Stimulated activated naive CD8-positive, alpha-beta T cell treated with anti-CD3 and anti-CD28 coated beads, Interleukin-15, Interleukin-2, amounts not matched to agents 100 ng/mL and 50 ng/mL, for 24 hours (primary cell): ENCODE measurements around the gene FAM222B.

Experiments
- H3K27ac Mint-ChIP-seq: one replicate; pipeline ENCODE4 v1.8.0; 2021; ENCODE audit warnings: mild to moderate bottlenecking, mixed read lengths
- H3K27me3 Mint-ChIP-seq: one replicate; pipeline ENCODE4 v1.8.0; 2021; ENCODE audit warnings: mixed read lengths
- H3K36me3 Mint-ChIP-seq: one replicate; pipeline ENCODE4 v1.8.0; 2021; ENCODE audit warnings: low read depth, mixed read lengths
- H3K4me1 Mint-ChIP-seq: one replicate; pipeline ENCODE4 v1.8.0; 2021; ENCODE audit warnings: low read depth, mixed read lengths
- H3K4me3 Mint-ChIP-seq: one replicate; pipeline ENCODE4 v1.8.0; 2021; ENCODE audit warnings: mild to moderate bottlenecking, mixed read lengths
- H3K9me3 Mint-ChIP-seq: one replicate; pipeline ENCODE4 v1.8.0; 2021; ENCODE audit warnings: mixed read lengths

Gene FAM222B

DNA sequence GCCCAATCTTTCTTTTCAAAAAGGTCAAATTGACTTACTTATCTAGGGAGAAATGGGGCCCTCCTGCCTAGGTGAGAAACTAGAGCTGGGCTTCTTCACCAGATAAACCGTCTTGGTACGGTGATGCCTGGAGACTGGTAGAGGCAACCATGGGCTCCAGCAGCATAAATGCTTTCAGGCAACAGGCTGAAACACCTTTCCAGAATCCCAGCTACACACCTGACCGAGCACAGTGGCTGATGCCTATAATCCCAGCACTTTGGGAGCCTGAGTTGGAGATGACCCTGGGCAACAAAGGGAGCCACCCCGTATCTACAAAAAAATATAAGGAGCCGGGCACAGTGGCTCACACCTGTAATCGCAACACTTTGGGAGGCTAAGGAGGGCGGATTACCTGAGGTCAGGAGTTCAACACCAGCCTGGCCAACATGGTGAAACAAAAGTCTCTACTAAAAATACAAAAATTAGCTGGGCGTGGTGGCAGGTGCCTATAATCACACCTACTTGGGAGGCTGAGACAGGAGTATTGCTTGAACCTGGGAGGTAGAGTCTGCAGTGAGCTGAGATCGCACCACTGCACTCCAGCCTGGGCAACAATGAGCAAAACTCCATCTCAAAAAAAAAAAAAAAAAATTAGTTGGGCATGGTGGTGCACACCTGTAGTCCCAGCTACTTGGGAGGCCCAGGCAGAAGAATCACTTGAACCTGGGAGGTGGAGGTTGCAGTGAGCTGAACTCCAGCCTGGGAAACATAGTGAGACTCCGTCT lies 90.8 kb downstream of the FAM222B start:
- H3K9me3 Mint-ChIP-seq: no peaks in the 10 kb centered on the region
- no peak overlapping the region for H3K4me3 Mint-ChIP-seq
- no peak overlapping the region for H3K27ac Mint-ChIP-seq
- peaks cover 38% of the 10 kb centered on the region for H3K36me3 Mint-ChIP-seq
- H3K27me3 Mint-ChIP-seq: no peaks in the 10 kb centered on the region
- peaks cover 20% of the 10 kb centered on the region for H3K4me1 Mint-ChIP-seq

DNA sequence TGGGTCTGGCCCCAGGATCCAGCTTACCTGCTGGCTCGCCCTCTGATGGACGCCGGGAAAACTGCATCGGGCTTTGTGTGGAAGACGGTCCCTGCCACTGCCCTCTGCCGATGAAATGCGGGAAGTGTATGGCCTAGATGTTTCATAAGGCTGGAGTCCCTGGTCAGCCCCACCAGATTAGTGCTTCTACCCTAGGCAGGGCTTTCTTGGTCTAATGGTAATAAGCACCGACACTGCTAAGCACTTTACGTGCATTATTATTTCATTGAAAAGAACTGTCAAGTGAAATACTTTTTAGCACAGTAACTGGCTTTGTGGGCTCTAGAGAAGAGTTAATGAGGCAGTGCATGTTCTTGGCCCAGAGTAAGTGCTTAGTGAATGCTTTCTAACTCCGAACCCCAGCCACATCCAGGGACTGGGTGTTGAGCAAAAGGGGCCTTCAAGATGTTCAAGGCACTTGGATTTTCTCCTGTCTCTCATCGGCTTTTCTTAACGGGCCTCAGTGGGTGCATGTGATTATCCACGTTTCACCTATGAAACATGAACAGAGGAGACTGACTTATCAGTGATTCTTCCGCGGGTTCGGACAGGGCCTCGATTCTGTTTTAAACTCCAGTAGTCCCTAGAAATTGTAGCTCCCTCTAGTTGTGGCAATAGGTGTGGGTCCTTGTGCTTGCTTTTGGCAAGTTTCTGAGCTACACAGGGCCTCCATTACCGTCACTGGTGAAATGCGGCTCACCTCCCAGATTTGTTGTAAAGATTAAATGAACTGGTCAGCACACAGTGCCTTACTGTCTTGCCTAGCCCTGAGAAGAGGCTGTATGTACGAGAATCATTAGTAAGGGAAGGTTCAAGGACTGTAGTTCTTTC lies 92.2 kb downstream of the FAM222B start:
- Mint-ChIP-seq H3K9me3 (no peaks in the 10 kb centered on the region), H3K27me3 (no peaks in the 10 kb centered on the region), H3K27ac (peak overlapping the region; percentile 11), H3K36me3 (peaks cover 44% of the 10 kb centered on the region), H3K4me1 (peaks cover 28% of the 10 kb centered on the region), H3K4me3 (no peak overlapping the region)

DNA sequence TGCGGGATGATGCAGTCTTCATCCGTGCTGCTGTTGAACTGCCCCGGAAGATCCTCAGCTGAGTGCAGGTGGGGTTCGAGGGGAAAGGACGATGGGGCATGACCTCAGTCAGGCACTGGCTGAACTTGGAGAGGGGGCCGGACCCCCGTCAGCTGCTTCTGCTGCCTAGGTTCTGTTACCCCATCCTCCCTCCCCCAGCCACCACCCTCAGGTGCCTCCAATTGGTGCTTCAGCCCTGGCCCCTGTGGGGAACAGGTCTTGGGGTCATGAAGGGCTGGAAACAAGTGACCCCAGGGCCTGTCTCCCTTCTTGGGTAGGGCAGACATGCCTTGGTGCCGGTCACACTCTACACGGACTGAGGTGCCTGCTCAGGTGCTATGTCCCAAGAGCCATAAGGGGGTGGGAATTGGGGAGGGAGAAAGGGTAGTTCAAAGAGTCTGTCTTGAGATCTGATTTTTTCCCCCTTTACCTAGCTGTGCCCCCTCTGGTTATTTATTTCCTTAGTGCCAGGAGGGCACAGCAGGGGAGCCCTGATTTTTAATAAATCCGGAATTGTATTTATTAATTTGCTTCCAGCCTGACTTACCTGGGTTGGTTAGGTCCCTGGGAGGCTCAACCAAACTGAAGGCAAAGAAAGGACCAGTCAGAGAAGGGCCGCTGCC lies 92.9 kb downstream of the FAM222B start:
- H3K27me3 Mint-ChIP-seq: no peaks in the 10 kb centered on the region
- peak overlapping the region; percentile 52 for H3K4me3 Mint-ChIP-seq
- H3K4me1 Mint-ChIP-seq: peaks cover 28% of the 10 kb centered on the region
- H3K9me3 Mint-ChIP-seq: no peaks in the 10 kb centered on the region
- no peak overlapping the region for H3K27ac Mint-ChIP-seq
- peaks cover 49% of the 10 kb centered on the region for H3K36me3 Mint-ChIP-seq

DNA sequence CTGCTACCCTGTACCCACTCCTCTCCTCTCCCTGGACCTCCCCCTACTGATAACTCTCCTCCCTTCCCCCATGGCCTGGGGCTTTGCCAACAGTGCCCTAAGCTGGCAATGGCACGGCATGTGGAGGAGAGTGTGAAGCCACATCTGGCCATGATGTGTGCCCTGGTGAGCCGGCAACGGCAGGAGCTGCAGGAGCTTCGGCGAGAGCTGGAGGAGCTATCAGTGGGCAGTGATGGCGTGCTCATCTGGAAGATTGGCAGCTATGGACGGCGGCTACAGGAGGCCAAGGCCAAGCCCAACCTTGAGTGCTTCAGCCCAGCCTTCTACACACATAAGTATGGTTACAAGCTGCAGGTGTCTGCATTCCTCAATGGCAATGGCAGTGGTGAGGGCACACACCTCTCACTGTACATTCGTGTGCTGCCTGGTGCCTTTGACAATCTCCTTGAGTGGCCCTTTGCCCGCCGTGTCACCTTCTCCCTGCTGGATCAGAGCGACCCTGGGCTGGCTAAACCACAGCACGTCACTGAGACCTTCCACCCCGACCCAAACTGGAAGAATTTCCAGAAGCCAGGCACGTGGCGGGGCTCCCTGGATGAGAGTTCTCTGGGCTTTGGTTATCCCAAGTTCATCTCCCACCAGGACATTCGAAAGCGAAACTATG lies 93.6 kb downstream of the FAM222B start:
- peak overlapping the region; percentile 52 for H3K4me3 Mint-ChIP-seq
- H3K27me3 Mint-ChIP-seq: no peaks in the 10 kb centered on the region
- H3K36me3 Mint-ChIP-seq: peaks cover 53% of the 10 kb centered on the region
- H3K4me1 Mint-ChIP-seq: peaks cover 28% of the 10 kb centered on the region
- H3K27ac Mint-ChIP-seq: no peak overlapping the region
- H3K9me3 Mint-ChIP-seq: no peaks in the 10 kb centered on the region

DNA sequence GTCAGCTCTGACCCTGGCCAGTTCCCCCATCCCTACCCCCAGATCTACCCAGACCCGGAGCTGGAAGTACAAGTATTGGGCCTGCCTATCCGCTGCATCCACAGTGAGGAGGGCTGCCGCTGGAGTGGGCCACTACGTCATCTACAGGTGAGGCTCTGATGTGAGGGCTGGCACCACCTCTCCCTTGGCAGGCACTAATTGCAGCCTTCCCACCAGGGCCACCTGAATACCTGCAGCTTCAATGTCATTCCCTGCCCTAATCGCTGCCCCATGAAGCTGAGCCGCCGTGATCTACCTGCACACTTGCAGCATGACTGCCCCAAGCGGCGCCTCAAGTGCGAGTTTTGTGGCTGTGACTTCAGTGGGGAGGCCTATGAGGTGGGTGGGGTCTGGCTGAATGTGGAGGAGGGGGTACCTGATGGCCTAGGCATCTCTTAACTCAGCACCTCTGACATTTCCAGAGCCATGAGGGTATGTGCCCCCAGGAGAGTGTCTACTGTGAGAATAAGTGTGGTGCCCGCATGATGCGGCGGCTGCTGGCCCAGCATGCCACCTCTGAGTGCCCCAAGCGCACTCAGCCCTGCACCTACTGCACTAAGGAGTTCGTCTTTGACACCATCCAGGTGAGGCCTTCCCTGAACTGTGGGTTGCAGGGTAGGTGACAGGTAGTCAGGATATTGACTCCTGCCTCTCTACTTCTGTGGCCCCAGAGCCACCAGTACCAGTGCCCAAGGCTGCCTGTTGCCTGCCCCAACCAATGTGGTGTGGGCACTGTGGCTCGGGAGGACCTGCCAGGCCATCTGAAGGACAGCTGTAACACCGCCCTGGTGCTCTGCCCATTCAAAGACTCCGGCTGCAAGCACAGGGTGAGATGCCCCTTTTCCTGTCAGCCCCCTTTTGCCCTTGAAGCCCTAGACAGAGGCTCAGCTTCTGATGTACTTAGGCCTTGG lies 94.5 kb downstream of the FAM222B start:
- Mint-ChIP-seq H3K27me3 (no peaks in the 10 kb centered on the region), H3K36me3 (peaks cover 53% of the 10 kb centered on the region), H3K27ac (no peak overlapping the region), H3K4me3 (no peak overlapping the region), H3K4me1 (peaks cover 30% of the 10 kb centered on the region), H3K9me3 (no peaks in the 10 kb centered on the region)

DNA sequence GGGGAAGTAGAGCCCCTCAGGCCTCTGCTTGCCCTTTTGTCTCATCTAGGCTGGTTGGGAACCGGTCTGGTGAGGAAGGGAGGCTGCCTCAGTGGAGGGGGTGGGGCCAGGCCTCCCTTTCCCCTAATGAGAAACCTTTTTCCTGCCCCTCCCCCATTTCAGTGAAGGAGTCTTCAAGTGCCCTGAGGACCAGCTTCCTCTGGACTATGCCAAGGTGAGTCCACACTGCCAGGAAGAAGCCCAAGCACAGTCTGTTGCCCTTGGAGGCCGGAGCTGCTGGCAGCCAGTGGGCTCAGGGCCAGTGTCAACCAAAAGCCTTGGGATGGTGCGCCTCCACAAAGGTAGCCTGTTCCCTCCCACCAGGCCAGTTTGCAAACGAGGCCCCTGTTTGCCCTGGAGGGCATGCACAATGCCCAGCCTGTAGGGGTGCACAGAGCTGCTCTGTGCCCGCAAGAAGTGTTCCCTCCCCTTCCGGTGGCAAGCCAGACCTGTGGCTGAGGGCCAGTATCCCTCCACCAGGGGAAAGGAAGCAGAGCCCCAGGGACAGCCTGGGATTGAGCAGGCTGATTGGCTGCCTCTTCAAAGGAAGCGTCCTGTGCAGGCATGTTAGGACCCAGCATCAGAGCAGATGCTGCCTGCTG lies 95.4 kb downstream of the FAM222B start:
- H3K27ac Mint-ChIP-seq: peak overlapping the region; percentile 26
- H3K27me3 Mint-ChIP-seq: no peaks in the 10 kb centered on the region
- H3K4me1 Mint-ChIP-seq: peaks cover 33% of the 10 kb centered on the region
- H3K4me3 Mint-ChIP-seq: peak overlapping the region; percentile 95
- H3K36me3 Mint-ChIP-seq: peaks cover 50% of the 10 kb centered on the region
- no peaks in the 10 kb centered on the region for H3K9me3 Mint-ChIP-seq

DNA sequence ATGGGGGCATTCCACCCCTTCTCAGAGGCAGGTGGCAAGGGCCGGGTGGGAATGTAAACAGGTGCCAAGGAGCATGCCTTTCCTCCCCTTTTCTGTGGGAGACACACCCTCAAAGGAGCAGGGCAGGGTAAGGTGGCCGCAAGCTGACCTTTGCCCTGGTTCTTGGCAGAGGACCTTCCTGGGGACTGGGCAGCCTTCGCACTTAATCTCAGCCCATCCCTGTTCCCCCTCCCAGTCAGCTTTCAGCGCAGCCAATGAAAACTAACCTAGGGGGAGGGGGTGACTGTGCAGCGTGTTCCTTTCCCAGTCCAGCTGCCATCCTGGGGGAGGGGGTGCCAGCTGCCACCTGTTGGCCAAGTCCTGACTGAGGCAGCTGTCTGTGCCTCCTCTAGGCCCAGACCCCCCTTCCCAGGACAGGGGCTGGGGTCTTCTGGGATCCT lies 96.0 kb downstream of the FAM222B start:
- peaks cover 38% of the 10 kb centered on the region for H3K4me1 Mint-ChIP-seq
- H3K27me3 Mint-ChIP-seq: no peaks in the 10 kb centered on the region
- peak overlapping the region; percentile 76 for H3K27ac Mint-ChIP-seq
- H3K9me3 Mint-ChIP-seq: no peaks in the 10 kb centered on the region
- peak overlapping the region; percentile 95 for H3K4me3 Mint-ChIP-seq
- peaks cover 49% of the 10 kb centered on the region for H3K36me3 Mint-ChIP-seq

DNA sequence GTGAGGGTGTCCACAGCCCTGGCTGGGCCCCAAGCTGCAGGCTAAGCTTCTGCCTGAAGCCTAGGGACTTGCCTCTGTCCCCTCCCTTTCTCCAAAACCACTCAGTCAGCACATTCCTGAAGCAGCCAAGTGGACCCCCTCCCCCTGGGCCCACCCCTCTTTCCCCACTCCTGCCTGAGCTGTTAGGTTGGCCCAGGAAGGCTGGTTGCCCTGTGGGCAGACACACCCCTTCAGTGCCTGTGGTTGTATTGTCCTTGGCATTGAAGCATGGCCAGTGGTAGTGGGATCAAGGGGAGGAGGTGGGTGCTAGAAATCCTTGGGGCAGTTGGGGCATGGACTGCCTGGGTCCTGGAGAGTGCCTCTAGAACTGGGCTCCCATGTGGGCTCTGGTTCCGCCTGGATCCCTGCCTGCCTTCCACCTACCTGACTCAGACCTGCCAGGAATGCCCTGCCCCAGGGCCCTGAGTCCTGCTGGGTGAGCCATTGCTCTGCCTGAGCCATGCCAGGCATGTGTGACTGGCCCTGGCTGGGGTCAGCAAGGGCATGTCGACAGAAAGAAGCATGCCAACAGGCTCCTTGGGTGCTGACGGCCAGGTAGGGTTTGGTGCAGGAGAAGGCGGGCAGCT lies 96.7 kb downstream of the FAM222B start:
- Mint-ChIP-seq H3K36me3 (peaks cover 46% of the 10 kb centered on the region), H3K4me3 (peak overlapping the region; percentile 95), H3K27me3 (no peaks in the 10 kb centered on the region), H3K9me3 (no peaks in the 10 kb centered on the region), H3K4me1 (peaks cover 44% of the 10 kb centered on the region), H3K27ac (peak overlapping the region; percentile 91)

DNA sequence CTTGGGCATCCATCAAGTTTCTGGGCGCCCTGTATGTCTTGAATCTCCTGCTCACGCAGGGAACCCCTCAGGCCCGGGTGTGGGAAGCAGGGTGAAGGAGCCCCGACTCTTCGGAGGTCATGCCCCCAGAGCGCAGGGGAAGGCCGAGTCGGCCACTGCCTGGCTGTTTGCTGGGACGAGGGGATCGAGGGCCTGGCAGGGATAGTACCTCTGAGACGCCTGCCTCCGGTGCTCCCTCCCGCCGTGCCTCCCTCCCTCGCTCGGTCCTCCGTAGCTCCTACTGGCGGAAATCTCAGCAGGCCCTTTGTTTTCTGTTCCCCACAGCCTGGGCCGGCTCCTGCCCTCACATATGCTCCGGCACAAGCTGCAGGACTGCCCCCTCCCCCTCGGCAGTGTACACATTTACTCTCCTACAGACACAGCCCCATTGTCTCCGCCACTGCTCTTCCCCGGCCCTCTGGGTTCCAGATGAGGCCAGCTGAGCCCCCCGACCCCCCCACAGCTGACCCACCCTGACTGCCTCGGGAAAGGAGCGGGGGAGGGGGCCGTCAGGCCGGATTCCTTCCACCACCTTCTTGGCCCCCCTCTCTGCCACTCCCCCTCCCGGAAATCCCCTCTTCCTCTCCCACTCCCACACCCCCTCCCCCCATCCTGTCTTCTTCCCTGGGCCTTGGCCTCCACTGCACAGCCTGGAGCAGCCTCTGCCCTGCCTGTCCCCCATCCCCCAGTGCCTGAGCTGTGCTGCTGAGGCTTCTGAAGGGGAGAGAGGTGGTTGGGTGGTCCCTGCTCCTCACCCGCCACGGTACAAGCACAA lies 97.4 kb downstream of the FAM222B start:
- Mint-ChIP-seq H3K9me3 (no peaks in the 10 kb centered on the region), H3K4me3 (peak overlapping the region; percentile 95), H3K27me3 (no peaks in the 10 kb centered on the region), H3K36me3 (peaks cover 44% of the 10 kb centered on the region), H3K27ac (peak overlapping the region; percentile 91), H3K4me1 (peaks cover 47% of the 10 kb centered on the region)

DNA sequence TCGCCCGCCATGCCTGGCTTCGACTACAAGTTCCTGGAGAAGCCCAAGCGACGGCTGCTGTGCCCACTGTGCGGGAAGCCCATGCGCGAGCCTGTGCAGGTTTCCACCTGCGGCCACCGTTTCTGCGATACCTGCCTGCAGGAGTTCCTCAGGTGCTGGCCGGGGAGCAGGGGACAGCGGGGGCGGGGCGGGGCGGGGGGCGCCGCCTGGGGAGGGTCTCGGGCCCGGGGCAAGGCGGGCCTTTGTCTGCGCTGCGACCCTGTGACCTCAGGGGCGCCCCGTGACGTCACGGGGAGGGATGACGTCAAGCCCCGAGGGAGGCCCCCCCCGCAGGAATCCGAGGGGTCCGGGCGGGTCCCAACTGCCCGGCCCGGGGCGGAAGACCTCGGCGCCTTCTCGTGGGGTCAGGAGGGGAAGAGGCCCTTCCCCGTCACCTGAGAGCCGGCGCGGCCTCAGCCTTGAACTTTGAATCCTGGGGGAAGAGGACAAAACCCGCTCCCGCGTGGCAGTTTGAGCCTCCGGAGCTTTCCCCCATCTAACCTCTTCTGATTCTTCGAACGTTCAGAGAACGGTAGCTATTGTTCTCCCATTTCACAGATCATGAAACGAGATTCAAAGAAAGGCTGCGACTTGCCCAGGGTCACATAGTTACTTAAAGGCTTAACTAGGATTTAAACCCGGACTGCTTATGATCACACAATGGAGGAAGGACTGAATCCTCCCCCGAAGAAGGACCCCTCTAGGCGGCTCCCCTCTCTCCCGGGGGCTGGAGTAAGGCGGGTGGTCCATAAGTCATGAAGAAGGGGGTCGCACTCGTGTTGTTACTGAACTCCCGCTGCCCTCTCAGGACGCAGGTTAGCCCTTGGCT lies 98.3 kb downstream of the FAM222B start:
- H3K4me1 Mint-ChIP-seq: peaks cover 46% of the 10 kb centered on the region
- H3K27me3 Mint-ChIP-seq: no peaks in the 10 kb centered on the region
- H3K36me3 Mint-ChIP-seq: peaks cover 46% of the 10 kb centered on the region
- peak overlapping the region; percentile 91 for H3K27ac Mint-ChIP-seq
- peak overlapping the region; percentile 95 for H3K4me3 Mint-ChIP-seq
- no peaks in the 10 kb centered on the region for H3K9me3 Mint-ChIP-seq

DNA sequence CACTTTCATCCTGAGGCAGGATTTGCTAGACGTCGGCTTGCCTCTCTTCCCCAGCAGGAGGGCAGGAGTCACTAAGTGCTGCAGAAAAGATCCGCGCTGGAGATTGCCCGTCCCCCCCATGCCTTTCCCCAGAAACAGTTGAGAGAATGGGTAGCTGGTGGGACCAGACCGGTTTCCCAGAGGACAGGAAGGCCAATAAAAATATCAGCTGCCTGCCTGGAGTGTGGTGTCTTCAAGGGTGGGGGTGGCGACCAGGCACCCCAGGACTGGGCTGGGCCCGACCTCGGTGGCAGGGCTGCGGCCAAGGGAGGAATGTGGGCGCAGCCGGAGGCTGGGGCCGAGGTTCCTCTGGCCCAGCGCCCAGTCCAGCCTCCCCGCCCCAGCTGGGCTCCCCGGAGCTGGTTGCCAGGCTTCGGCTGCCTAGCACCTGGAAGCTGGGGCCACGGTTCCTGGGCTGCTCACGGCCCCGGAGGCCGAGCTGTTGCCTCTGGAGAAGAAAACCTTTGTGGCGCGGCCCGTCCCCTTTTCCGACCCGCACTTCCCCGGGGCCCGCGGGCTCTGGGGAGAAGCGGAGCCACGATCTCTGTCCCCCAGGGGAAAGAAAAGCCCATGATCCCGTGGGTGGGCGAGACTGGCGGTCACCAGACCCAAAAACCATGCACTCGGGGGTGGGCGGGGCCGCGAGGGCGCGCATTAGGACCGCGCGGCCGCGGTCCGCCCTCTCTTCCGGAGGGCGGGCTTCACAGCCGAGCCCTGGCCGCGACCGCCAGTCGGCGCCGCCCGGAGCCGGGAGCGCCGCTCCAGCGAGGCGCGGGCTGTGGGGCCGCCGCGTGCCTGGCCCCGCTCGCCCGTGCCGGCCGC lies 99.1 kb downstream of the FAM222B start, which contains the start of gene TRAF4:
TRAF4 (plus strand) TSS at position 769 of the 861 bp plus-strand sequence. CDS start 102 bp downstream, outside the sequence.
- peak within 1 kb of the TSS; percentile 95 for H3K4me3 Mint-ChIP-seq
- H3K9me3 Mint-ChIP-seq: no peaks in the 10 kb centered on the region
- peak within 1 kb of the TSS; percentile 91 for H3K27ac Mint-ChIP-seq
- no peaks in the 10 kb centered on the region for H3K27me3 Mint-ChIP-seq
- H3K4me1 Mint-ChIP-seq: peaks cover 50% of the 10 kb centered on the region
- peaks cover 43% of the 10 kb centered on the region for H3K36me3 Mint-ChIP-seq
